Measurements from ENCODE around the gene ATP6V1B1.

ATP6V1B1 gene

DNA sequence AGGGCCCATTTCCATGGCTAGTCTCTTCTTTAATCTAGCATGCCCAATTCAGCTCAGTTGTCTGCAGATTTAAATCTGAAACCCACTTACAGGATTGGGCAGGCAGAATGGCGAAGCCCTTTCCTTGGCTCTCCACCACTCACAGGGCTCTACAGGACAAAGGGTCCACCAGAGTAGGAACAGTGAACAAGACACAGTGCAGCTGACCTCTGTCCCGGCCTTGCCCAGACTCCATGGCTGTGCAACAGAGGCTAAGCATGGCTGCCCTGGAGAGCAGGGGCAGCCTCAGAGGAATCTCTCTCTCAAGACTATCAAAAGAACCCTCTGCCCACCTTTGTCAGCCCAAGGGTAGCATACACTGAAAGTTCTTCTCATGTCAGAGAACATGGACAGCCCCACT, 9.7 kb upstream of the ATP6V1B1 start:
- Histone ChIP-seq H3K79me2 (ENCODE audit: low read length) (no peaks in the 10 kb centered on the region), H3K4me3 (ENCODE audit: low read length) (no peak overlapping the region), H3K4me1 (ENCODE audit: low read length) (no peaks in the 10 kb centered on the region), H3K27ac (ENCODE audit: low read length) (no peak overlapping the region), H3K36me3 (replicated peaks; ENCODE audit: low read depth, low read length) (no peaks in the 10 kb centered on the region), H3K27me3 (ENCODE audit: low read depth, low read length) (peaks cover 14% of the 10 kb centered on the region), H3K9me3 (ENCODE audit: insufficient read depth, low read length) (no peaks in the 10 kb centered on the region), H3K4me2 (ENCODE audit: low read length) (no peak overlapping the region), H3K9ac (ENCODE audit: low read length) (no peak overlapping the region), H2AFZ (ENCODE audit: low read depth, low read length) (no peak overlapping the region), H4K20me1 (ENCODE audit: insufficient read depth, low read length) (no peaks in the 10 kb centered on the region)
- no peak for TF ChIP-seq CTCF (IDR thresholded peaks at IDR 0.05; ENCODE audit: low read depth, low read length)
- no peak for TF ChIP-seq EZH2phosphoT487 (IDR thresholded peaks at IDR 0.05; ENCODE audit: low read depth)

DNA sequence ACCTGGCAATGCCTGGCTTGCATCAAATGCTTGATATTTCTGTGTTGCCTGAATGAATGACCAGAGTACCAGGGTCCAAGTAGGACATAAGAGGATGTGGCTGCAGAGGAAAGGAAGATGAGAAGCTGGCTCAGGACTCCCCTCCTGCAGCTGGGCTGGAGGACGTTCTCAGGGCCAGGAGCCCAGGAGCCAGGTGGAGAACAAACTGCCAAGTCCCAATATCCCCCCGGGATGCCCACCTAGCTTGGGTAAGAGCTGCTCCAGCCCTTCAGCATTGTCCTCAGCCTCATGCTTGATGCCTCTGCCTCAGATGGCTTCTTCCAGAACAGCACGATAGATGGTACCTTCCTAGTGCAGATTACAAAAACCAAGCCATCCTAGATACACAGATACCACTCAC, 8.6 kb upstream of the ATP6V1B1 start:
- no peaks in the 10 kb centered on the region for H3K4me1 ChIP-seq (ENCODE audit: low read length)
- no peaks in the 10 kb centered on the region for H3K9me3 ChIP-seq (ENCODE audit: insufficient read depth, low read length)
- H3K4me3 ChIP-seq (ENCODE audit: low read length) = no peak overlapping the region
- no peak overlapping the region for H3K27ac ChIP-seq (ENCODE audit: low read length)
- TF ChIP-seq EZH2phosphoT487 (IDR thresholded peaks at IDR 0.05; ENCODE audit: low read depth) (no peak), CTCF (IDR thresholded peaks at IDR 0.05; ENCODE audit: low read depth, low read length) (no peak)
- H3K9ac ChIP-seq (ENCODE audit: low read length) = no peak overlapping the region
- peaks cover 14% of the 10 kb centered on the region for H3K27me3 ChIP-seq (ENCODE audit: low read depth, low read length)
- no peak overlapping the region for H2AFZ ChIP-seq (ENCODE audit: low read depth, low read length)
- no peaks in the 10 kb centered on the region for H3K36me3 ChIP-seq (replicated peaks; ENCODE audit: low read depth, low read length)
- no peaks in the 10 kb centered on the region for H4K20me1 ChIP-seq (ENCODE audit: insufficient read depth, low read length)
- H3K79me2 ChIP-seq (ENCODE audit: low read length) = no peaks in the 10 kb centered on the region
- H3K4me2 ChIP-seq (ENCODE audit: low read length) = no peak overlapping the region

GRCh38 chr2:70927641-70928040, 8.1 kb upstream of the ATP6V1B1 start:
- H2AFZ ChIP-seq (ENCODE audit: low read depth, low read length) = no peak overlapping the region
- H3K79me2 ChIP-seq (ENCODE audit: low read length) = no peaks in the 10 kb centered on the region
- TF ChIP-seq CTCF (IDR thresholded peaks at IDR 0.05; ENCODE audit: low read depth, low read length) = no peak
- TF ChIP-seq EZH2phosphoT487 (IDR thresholded peaks at IDR 0.05; ENCODE audit: low read depth) = no peak
- no peaks in the 10 kb centered on the region for H3K4me1 ChIP-seq (ENCODE audit: low read length)
- H4K20me1 ChIP-seq (ENCODE audit: insufficient read depth, low read length) = no peaks in the 10 kb centered on the region
- H3K27ac ChIP-seq (ENCODE audit: low read length) = no peak overlapping the region
- no peaks in the 10 kb centered on the region for H3K36me3 ChIP-seq (replicated peaks; ENCODE audit: low read depth, low read length)
- H3K9me3 ChIP-seq (ENCODE audit: insufficient read depth, low read length) = no peaks in the 10 kb centered on the region
- no peak overlapping the region for H3K4me3 ChIP-seq (ENCODE audit: low read length)
- H3K4me2 ChIP-seq (ENCODE audit: low read length) = no peak overlapping the region
- peaks cover 14% of the 10 kb centered on the region for H3K27me3 ChIP-seq (ENCODE audit: low read depth, low read length)
- H3K9ac ChIP-seq (ENCODE audit: low read length) = no peak overlapping the region

- Histone ChIP-seq H3K27ac (ENCODE audit: low read length) (no peak overlapping the region), H3K4me1 (ENCODE audit: low read length) (no peaks in the 10 kb centered on the region), H3K79me2 (ENCODE audit: low read length) (no peaks in the 10 kb centered on the region), H3K9ac (ENCODE audit: low read length) (no peak overlapping the region), H2AFZ (ENCODE audit: low read depth, low read length) (no peak overlapping the region), H3K27me3 (ENCODE audit: low read depth, low read length) (peaks cover 14% of the 10 kb centered on the region), H3K9me3 (ENCODE audit: insufficient read depth, low read length) (no peaks in the 10 kb centered on the region), H3K4me2 (ENCODE audit: low read length) (no peak overlapping the region), H3K36me3 (replicated peaks; ENCODE audit: low read depth, low read length) (no peaks in the 10 kb centered on the region), H3K4me3 (ENCODE audit: low read length) (no peak overlapping the region), H4K20me1 (ENCODE audit: insufficient read depth, low read length) (no peaks in the 10 kb centered on the region)
- no peak for TF ChIP-seq EZH2phosphoT487 (IDR thresholded peaks at IDR 0.05; ENCODE audit: low read depth)
- TF ChIP-seq CTCF (IDR thresholded peaks at IDR 0.05; ENCODE audit: low read depth, low read length) = no peak
Measured at GRCh38 chr2:70928366-70928765, 7.3 kb upstream of the ATP6V1B1 start.

All from OCI-LY3 (cell line).